ENCODE data around the gene PLXNA2.
A peak's percentile ranks its signal among the peaks of the same experiment; 100 is the strongest.

The PLXNA2 gene

DNA sequence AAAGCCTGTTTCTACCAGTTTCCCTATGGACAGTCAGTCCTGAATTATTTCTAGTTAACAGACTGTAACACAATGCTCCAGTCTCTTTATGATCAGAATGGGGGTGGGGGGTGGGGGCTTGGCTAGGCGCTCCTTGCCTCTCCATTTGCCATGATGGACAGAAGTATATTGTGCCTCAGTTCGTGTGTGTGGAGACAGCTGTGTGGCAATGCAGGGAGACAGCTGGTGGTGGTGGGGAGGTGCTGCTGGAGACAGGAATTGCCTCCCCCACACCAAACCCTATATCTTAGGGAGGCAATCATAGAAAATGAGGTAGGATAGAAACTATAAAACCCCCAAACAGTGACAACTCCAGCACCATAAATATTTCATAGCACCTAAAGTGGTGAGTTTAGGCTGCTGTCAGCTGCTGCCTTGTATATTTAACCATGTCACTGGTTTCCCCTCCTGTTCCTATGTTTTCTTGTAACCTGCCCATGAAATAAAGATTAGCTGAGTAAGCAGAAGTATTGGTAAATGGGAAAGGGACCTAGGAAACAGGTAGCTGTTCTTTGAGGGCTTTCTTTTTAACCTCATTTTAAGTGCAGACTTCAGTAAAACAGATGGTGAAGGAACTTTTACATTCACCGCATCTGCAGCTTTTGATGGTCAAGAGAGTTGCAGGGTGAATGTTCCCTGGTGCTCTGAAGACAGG, 3.4 kb downstream of the PLXNA2 start:
- no peak for DNase-seq

DNA sequence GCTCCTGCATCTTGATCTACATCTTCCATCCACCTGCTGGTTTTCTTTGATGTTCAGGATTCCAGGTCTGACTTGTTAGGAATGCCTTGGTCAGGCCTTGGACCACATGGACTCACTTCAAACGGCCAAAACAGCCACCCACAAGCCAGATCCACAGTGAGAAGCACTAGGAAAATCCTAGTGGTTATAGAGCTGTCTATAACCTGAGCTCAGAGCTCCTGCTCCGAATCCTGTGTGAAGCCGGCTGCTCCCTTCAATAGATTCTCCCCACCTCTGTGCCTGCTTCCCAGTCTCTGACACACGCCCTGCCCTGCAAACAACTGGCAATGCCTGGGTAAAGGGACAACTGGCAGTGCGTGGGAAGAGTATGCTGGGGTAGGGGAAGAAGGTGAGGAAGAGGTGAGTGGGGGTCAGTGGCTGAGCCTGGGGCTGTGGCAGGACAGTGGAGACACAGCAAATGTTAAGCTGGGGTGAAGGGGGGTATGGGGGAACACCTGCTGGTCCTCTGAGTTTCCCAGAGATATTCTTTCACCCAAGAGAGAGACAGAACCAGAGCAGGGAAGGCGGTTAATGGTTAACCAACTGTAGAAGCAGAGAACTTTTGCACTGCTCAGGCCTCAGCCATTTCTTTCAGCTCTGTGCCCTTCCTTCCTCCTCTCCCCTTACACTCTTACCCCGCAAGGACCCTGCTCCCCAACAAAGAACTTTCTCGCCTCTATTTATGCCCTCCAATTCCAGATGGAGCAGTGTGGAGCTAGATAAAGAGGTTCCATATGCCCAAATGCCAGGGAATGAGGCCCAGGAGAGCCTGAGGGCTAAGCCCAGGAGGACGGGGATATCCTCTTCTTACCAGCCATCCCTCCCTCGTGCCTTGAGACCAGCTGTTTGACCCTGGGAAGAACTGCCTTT, 4.5 kb downstream of the PLXNA2 start:
- DNase-seq = no peak

DNA sequence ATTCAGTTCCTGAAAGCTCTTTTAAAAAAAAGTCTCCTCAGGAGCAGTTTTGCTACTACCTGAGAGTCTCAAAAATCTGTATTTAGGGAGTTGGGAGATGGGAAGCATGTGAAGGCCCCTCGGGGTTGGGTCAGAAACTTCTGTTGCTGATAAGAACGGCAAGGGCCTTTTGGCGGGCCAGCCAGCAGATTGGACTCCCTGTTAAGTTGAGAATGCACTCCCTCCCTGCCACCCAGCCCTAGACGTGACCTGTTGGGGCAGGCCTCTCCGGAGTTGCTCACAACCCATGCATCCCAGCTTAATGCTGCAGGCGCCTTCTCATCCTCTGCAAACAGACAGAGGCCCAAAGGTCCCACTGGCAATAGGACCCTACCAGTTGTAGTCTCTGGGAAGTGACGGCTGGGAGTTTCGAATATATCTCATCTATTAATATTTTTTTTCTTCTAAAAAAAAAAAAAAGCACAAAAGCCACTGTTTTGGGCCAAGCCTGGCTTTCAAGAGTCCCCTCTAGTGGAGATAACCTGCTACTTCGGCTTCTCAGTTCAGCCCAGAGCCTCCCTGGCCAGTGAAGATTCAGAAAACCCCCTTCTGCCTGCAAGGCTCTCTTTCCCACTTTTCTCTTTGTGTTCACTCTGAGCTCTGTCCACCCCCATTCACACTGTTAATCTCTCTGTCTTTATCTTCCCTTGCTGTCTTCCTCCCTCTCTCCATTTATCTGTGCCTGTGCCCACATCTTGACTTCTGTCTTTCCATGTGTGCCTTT, 5.3 kb downstream of the PLXNA2 start:
- DNase-seq = peak; percentile 78

DNA sequence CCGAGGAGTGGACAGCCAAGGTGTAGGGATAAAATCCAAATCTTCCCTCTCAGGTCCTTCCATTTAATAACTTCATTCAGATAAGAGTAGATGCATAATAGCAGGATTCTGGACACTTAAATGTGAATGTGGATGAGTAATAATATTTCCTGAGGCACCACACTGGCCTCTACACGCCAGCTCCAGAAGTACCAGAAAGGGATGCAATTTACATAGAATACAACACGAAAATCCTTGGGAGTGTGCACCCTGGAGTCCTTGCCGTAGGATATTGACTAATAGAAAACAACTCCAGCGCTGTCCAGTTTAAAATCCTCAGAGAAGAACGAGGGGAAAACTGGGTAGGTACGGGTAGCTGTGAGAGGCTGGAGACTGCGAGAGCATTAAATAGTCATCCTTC, 6.9 kb downstream of the PLXNA2 start:
- no peak for DNase-seq

DNA sequence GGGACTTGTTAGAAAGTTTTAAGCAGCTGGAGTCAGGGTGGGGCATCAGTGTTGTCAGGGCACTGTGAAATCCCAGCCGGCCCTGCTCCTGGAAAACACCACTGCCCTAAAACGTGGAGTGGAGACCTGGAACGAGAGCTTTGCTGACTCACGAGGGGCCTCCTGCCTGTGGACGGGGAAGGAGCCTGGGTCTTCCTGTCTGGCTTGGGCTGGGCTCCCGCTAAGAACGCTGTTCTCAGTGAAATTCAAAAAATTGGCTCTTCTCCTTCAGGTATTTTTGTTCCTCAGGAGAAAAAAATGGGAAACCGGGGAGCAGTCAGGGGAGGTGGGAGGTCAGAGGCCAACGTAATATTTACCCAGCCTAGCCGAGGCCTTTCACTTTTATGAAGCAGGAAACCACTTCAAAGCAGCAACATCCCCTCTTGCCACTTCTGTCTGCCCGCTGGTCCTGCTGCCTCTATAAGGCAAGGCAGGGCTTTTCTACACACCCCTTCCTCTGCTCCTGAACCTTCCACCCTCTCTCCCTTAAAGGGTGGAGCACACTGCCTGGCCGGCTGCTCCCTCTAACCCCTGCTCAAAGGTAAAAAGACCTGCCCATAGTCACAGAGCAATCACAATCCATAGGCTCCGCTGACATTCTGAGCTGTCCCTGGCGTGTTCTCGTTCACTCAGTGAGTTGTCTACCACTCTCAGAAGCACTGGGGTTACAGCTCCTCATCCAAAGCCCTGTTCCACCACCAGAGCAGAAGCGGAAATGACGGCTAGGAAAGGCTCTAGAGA, 8.0 kb downstream of the PLXNA2 start:
- DNase-seq = no peak

DNA sequence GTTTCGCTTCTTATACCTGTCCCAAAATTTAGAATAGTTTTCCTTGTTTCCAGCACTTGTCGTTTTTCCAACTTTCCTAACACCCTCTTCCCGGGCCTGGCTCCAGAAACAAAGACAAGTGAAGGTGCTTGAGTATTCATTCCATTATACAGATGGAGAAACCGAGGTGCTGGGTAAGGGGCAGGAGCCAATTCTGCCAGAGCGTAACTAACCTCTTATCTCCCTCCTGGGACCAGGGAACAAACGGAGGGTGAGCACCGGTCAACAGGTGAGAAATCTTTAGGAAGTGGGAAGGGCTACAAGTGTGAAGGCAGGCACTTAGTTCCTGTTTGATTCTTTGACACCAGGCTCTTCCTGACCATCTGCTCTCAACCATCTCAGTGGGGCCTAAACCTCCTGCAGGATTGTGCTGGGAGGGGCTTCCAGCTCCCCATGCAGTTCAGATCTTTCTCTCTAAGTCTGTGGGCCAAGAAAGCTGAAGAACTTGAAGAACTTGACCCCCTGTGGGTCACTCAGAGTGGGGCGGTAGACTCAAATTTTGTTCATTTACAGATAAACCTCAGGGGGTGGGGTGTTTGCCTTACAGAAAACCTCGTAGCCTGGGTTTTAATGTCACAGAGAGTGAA, 8.7 kb downstream of the PLXNA2 start:
- no peak for DNase-seq

DNA sequence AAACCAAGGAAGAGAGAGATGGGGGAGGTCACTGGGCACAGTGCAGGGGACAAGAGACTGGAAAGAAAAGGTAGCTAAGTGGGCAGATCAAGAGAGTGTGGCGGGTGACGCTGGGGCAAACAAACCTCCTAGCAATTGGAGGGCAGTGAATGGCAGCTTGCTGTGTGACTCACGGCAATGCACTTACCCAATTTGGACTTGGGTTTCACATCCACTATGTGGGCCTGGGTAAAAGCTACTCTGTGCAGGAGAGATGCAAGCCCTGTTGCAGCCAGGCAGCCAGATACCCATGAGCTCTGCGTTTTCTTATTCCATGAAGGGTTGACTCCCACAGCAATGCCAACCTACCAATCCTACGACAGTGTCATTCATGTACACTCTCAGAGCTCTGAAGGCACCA, 9.5 kb downstream of the PLXNA2 start:
- no peak for DNase-seq

DNA sequence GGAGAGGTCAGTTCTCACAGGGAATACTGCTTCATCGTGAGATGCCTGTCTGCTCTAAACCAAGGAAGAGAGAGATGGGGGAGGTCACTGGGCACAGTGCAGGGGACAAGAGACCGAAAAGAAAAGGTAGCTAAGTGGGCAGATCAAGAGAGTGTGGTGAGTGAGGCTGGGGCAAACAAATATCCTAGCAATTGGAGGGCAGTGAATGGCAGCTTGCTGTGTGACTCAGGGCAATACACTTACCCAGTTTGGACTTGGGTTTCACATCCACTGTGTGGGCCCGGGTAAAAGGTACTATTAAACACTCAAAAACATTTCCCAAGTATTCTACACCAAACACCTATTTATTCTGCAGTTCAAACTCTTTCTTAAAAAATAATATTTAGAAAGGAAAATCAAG, 10.2 kb downstream of the PLXNA2 start:
- no peak for DNase-seq

DNA sequence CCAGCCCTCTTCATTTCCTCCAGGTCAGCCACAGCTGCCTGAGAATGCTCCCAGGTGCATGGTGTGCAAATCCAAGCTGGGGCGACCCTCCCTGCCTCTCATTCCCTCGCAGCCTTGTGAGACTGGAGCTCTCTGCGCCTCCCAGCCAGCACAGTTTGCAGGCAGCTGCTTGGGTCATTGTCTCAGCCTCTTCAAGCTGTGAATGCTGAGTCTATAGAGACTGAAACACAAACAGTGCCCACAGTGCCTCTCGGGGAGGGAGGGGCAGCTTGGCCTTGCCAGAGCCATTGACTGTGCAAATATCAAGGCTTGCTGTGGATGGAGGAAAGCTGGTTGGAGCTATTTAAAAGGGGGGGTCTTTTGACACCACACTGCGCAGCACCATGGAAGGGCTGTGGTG, 10.6 kb downstream of the PLXNA2 start:
- no peak for DNase-seq

DNA sequence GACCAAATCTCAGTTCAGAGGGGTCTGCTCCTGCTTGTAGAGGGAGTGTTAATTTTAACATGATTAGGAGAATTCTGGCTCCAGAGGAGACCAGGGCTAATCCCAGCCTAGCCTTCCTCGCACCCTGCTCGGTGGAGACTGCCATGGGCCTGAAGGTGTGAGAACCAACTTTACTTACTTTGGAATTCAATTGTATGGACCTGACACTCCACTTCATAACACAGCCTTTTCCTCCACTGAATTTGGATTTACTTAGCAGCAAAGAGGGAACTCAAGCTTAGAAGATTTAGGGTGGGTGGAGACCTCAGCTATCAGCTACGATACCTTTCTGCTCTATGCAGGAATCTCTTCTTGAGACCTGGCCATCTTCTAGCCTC, 11.5 kb downstream of the PLXNA2 start:
- DNase-seq = no peak

DNA sequence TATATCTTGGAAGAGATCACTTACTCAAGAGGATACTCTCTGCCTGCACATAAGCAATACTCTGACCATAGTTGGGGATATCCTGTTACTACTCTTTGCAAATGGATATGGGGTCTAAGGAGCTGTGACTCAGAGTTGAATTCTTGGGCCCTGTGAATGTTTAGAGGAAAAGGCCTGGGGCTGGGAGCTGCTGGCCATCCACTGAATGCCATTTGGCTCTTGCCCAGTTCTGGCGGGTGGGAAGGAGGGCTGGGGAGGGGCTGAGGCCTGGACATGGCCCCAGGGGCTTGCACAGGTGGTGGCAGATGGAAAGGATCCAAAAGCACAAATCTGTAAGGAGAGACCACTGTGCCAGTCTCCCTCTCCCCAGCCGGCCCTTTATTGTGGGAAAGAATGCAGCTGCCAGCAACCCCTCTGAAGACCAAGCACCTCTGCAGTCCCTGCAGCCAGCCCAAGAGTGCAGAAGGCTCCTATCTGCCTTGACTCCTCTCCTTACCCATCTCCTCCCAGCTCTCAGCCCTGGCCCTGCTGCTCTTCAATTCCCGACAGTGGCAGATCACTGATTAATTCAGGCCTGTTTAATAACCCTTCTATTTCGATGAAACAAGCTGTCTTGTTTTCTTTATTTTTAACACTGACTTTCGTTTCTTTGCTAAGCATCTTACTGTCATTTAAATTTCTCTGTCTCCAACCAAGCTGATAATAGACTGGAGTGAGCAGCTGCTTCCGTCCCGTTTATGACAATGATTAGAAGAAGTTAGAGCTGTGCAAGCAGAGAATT, 12.1 kb downstream of the PLXNA2 start:
- no peak for DNase-seq

DNA sequence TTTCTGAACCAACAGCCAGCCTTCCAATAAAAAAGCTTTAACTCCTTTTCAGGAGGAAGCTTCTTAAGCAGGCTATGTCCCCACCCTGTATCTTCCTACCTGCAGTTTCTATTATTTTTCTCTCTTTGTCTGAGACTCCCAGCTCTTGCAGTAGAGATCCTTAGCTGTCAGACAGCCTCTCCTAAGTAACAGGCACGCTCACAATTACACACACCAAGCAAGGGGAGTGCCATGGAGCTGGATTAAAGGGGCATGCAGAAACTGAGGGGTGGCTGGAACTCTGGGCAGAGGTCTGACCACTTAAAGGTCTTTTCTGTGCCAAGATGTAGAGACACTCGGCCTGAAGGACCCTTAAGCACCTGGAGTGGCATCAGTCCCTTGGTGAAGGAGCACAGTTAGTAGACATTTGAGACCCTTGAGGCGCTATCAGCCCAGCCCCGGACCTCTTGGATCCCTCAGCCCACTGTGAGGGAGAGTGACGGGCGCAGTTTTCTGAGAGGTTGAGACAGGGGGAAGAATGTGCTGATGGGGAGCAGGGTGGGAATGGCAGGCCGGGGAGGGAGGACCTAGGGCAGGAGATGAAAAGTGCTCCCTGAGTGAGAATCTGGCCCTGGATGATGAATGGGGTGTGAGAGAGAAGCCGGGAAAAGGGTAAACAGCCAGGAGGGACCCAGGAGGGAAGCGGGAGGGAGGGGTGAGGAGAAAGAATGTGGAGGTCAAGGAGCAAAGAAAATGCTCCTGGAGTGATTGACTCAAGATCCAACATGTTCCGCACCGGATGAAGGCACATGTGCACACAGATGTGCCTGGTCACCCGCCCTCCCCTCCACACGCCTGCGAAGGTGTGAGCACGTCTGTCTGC, 13.3 kb downstream of the PLXNA2 start:
- DNase-seq = no peak

DNA sequence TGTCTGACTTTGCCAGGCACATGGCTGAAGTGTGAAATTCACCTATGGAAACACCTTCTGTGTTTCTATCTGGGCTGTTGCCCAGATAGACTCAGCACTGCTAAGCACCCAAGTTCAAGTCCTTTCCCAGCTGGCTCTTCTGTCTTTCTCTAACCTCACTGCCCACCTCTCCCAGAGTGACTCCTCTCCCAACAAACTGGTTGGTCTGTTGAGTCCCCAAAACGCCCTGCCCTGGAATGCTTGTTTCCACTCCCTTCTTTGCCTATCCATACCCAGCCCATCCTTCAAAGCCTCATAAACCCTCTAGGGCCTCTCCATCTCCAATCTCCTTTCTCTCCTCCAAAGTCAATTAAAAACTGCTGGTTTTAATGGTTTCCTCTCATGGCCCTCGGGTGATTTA, 15.6 kb downstream of the PLXNA2 start:
- DNase-seq = no peak

DNA sequence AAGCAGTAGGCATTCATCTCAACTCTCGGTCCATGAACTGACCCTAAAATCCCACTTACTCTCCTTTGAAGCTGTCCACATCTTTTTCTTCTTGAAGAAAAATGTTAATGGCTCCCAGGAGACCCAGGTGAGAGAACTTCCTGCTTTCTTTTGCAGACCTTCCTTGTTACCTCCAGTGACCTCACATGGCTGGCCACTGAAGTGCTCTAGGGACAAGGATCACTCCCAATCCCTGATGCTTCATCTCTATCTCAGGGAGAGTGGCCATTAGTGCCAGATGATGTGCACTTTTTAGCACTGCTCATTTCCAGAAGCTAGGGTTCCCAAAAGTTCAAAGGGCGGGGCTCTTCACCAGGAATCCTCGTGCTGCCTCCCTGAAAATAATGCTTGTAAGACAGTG, 16.2 kb downstream of the PLXNA2 start:
- no peak for DNase-seq

DNA sequence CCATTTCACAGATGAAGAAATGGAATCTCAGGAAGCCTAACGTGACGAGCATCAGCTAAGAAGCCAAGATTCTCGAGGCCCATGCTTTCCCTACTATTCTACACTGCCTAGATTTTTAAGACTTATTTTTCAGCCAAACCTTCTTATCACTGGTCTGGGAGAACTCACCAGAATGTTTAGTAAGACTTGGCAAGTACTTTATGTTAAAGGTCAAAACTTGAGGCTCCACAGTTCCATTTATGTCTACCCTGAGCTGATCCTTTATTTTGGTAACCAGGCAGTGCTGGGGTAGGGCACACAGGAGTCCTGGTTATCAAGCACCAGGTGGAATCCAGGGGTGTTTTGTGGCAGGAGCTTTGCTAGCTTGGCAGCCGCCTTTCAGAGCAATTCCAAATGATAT, 16.8 kb downstream of the PLXNA2 start:
- DNase-seq = no peak

DNA sequence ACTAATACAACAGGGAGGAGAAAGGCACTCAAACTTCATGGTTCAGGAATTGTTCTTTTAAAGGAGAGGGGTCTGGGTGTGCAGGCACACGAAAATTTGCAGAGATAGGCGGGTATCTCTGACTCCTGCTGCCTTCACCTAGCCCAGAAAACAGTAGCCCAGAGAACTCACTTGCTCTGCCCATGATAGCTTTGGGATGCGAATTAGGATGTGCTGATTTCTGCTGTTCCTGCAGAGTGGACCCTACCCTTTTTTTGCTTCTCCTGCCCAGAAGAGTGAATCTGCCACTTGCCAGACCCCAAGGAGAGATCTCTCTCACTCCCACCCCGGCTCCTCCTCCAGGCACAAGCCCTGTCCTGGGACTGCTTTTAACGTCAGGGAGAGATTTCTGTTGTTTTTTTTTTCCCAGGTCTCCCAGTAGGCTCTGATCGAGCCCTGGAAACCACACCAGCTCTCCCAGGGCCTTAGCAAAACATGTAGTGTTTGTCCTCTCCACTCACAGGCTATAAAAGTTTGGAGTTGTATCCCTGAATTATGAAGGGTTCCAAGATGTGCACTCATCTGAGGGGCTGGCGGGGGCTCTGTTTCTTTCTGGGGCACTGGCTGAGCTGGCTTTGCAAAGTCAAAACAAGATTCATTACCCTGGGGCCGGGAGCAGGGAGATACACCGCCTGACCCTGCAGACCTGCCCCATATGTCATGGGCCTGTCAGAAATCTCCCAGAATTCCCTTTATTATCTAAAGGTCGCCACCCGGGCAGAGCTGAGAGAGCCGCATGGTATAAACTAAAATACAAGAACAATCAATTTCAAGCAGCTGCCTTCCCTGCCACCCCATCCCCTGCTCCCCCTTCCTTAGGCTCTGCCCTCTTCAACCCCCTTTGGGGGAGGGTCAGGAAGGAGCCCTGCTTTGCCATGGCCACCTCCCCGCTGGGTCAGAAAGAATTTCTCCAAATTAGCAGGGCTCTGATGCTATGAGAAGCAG, 17.9 kb downstream of the PLXNA2 start:
- peak; percentile 39 for DNase-seq

DNA sequence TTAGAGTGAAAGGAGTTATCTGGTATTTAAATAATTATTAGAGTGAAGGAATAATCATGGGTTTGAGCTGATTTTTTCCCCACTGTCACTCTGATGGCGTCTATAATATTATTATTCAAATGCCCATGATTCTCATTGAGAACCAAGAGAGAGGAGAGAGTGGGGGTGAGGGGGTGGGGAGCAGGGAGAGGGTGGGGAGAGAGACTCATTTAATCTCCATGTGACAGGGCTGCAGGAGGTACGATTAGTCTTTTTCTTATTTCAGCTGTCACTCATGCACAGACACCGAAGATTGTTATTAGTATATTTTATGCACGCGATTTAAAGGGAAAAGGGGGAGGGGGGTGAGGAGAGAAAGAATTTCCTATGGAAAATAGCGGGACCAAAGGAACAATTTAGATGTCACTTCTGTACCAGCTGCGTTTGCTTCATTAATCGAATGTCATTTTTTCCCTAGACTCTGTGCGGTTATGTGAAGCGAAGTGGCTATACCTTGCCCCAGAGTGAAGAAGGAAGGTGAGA, 19.9 kb downstream of the PLXNA2 start:
- DNase-seq = no peak

DNA sequence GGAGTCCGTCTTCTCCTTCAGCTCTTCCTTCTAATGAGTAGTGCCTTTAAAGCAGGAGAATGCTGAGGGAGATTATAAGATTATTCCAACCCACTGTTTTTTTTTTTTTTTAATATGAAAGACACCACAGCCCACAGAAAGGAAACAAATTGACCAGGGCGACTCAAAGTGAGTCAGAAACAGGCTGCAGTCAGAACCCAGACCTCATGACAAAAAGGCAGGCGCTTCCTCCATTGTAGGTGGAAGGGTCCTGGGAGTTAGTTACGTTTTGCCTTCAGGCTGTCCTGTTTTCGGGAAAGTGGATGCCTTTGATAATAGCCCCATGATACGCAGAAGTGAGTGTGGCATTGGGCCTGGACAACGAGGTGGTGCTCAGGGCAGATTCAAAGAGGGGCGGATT, 21.0 kb downstream of the PLXNA2 start:
- no peak for DNase-seq

All from OCI-M1 (cell line).